Ovary (tissue), 9 donors: ENCODE data around the gene PQBP1. TPM values are rescaled to one million over a fixed set of nuclear protein-coding genes. Genes with fewer than 3 reads are reported as not detected.

Source experiments
- DNase-seq, 5 donors: peaks; one replicate each; pipeline ENCODE4 v3.0.0-alpha.2; 2019 to 2020
- H3K27ac ChIP-seq, 2 donors: fragments of 200-600 bp; one replicate each; pipeline versions ENCODE4 v1.5.1 to v1.8.0; 2019 to 2022
- H3K27me3 ChIP-seq: fragments of 200-600 bp; one replicate; pipeline ENCODE4 v1.8.0; 2022
- H3K36me3 ChIP-seq: fragments of 200-600 bp; sonication (generic); one replicate; pipeline ENCODE4 v1.5.1; 2019
- H3K4me1 ChIP-seq: one replicate; pipeline ENCODE4 v1.8.1; 2013; ENCODE audit warnings: mild to moderate bottlenecking, moderate library complexity; ENCODE audit not compliant: insufficient read depth
- H3K4me3 ChIP-seq: fragments of 200-600 bp; sonication (generic); one replicate; pipeline ENCODE4 v1.5.1; 2017
- H3K9me3 ChIP-seq, 2 donors: fragments of 200-600 bp in 1 of 2; sonication (generic) in 1 of 2; one replicate each; pipeline versions ENCODE4 v1.5.1 to v1.8.1; 2013 to 2019; ENCODE audit warnings: mild to moderate bottlenecking in 1 of 2, moderate library complexity in 1 of 2
- EP300 ChIP-seq: sonication (generic); formaldehyde crosslinking; IDR thresholded peaks from one replicate; pipeline ENCODE4 v1.6.1; 2017; ENCODE audit warnings: antibody characterized with exemption
- POLR2A ChIP-seq: fragments of 450-650 bp; IDR thresholded peaks from one replicate; pipeline ENCODE4 v1.6.1; 2017; ENCODE audit warnings: antibody characterized with exemption, mild to moderate bottlenecking, moderate library complexity
- WGBS, 3 donors: extraction: QIAGEN DNeasy Blood & Tissue Kit in 1 of 3; methylation state at CpG; one replicate each; pipeline versions ENCODE4 v1.1.5 to v1.1.7; 2013 to 2017; 5-methylcytosine and 5-hydroxymethylcytosine counted together
- intact Hi-C, 4 donors: fragments of 100-400 bp; cut with DNase I; formaldehyde crosslinking; loops; one replicate each; pipeline versions ENCODE4 v1.11.0 to v1.15.1; 2022 to 2023
- polyA plus RNA-seq, 2 donors: library from polyadenylated mRNA; stranded (reverse); fragments of 200-250 nt in 1 of 2; fragments of 350-450 nt in 1 of 2; fragmentation: Illumina TruSeq in 1 of 2; extraction: RNeasy Lipid Tissue Mini Kit (QIAGEN cat#74804) in 1 of 2; gene quantifications; one replicate each; pipeline ENCODE4 v1.2.3, GENCODE V29; 2013 to 2014
- total RNA-seq, 7 donors: library from RNA; depleted of rRNA in 2 of 7; stranded (reverse); fragments of >200 nt in 2 of 7; fragmentation: NEBNext Ultra II Directional in 3 of 7; extraction: Animal tissue kit (Norgen Biotek cat#: 25700) in 3 of 7; gene quantifications; one replicate each; pipeline versions ENCODE4 v1.1.0 to v1.2.4, GENCODE V29; 2016 to 2023
- TF ChIP-seq, protein P1 (sequence below), 3 donors: fragments of 450-650 bp in 2 of 3; fragments of 200-600 bp in 1 of 3; IDR thresholded peaks; one replicate each; pipeline versions ENCODE4 v1.5.1 to v1.8.0; 2016 to 2022; ENCODE audit warnings: antibody characterized with exemption in 3 of 3, mild to moderate bottlenecking in 1 of 3
- donor health status: DM: no; HTN: no; CAD: no; lungs with moderate emphysema.
- donor health status: DM: no; HTN: no; CAD: no.
- donor health status: Bipolar disorder and iron deficiency.
- donor health status: DM: yes; HTN: yes; CAD: no.
- donor health status: DM: no; HTN: no; CAD: no.
- donor health status: DM: yes; HTN: yes; CAD: no.

Gene PQBP1
- total and polyA plus RNA-seq, 9 donors, result 71.2 to 149 (median 105) TPM

DNA sequence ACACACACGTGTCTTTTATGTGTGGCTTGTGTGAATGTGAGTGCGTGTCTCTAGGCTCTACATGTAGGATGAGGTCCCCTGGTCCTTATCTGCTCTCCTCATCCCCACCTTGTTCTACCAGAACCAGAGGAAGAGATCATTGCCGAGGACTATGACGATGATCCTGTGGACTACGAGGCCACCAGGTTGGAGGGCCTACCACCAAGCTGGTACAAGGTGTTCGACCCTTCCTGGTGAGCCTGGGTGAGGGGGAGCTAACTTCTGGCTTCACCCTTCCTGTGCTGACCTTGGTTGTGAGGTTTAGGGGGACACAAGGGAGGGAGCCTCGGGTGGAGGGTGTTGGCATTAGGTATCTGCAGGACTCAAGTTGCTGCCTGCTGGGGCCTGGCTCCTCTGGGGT, 3.3 kb downstream of the PQBP1 start:
- no peak overlapping the region for H3K4me3 ChIP-seq
- peaks cover 3% of the 10 kb centered on the region for H3K4me1 ChIP-seq
- 68 to 80% (median 71%) methylated on average over 7 of the region's 7 CpGs for WGBS, 3 donors
- no peak for DNase-seq
- intact Hi-C loops, result no loop called here
- H3K27me3 ChIP-seq, result no peaks in the 10 kb centered on the region
- no peaks in the 10 kb centered on the region for H3K9me3 ChIP-seq
- TF ChIP-seq POLR2A (no peak), EP300 (no peak)
- TF ChIP-seq, protein P1, sequence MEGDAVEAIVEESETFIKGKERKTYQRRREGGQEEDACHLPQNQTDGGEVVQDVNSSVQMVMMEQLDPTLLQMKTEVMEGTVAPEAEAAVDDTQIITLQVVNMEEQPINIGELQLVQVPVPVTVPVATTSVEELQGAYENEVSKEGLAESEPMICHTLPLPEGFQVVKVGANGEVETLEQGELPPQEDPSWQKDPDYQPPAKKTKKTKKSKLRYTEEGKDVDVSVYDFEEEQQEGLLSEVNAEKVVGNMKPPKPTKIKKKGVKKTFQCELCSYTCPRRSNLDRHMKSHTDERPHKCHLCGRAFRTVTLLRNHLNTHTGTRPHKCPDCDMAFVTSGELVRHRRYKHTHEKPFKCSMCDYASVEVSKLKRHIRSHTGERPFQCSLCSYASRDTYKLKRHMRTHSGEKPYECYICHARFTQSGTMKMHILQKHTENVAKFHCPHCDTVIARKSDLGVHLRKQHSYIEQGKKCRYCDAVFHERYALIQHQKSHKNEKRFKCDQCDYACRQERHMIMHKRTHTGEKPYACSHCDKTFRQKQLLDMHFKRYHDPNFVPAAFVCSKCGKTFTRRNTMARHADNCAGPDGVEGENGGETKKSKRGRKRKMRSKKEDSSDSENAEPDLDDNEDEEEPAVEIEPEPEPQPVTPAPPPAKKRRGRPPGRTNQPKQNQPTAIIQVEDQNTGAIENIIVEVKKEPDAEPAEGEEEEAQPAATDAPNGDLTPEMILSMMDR (IDR thresholded peaks at IDR 0.05), result no peak
- H3K27ac ChIP-seq, result no peak overlapping the region
- H3K36me3 ChIP-seq, result no peaks in the 10 kb centered on the region

GRCh38 chrX:48902135-48902534, 4.4 kb downstream of the PQBP1 start:
- TF ChIP-seq, protein P1 (IDR thresholded peaks at IDR 0.05), result no peak
- TF ChIP-seq EP300 (no peak), POLR2A (no peak)
- no peaks in the 10 kb centered on the region for H3K27me3 ChIP-seq
- intact Hi-C loops, result no loop called here
- no peaks in the 10 kb centered on the region for H3K9me3 ChIP-seq
- H3K36me3 ChIP-seq, result no peaks in the 10 kb centered on the region
- no peak overlapping the region for H3K4me3 ChIP-seq
- 87 to 89% (median 88%) methylated on average over 20 of the region's 20 CpGs for WGBS, 3 donors
- H3K4me1 ChIP-seq, result no peaks in the 10 kb centered on the region
- DNase-seq, result no peak
- H3K27ac ChIP-seq, result no peak overlapping the region

DNA sequence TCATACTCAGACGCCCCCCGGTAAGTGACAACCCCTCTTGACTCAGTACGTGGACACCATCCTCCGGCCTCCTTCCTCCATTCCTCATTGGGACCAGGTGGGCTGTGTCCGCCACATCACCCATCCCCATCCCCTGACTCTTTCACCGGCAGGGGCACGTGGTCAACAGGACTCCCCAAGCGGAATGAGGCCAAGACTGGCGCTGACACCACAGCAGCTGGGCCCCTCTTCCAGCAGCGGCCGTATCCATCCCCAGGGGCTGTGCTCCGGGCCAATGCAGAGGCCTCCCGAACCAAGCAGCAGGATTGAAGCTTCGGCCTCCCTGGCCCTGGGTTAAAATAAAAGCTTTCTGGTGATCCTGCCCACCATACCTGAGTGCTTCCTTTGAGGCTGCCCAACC, 5.0 kb downstream of the PQBP1 start:
- no peak overlapping the region for H3K4me3 ChIP-seq
- no peaks in the 10 kb centered on the region for H3K36me3 ChIP-seq
- no peaks in the 10 kb centered on the region for H3K27me3 ChIP-seq
- TF ChIP-seq EP300 (no peak), POLR2A (no peak)
- TF ChIP-seq, protein P1 (IDR thresholded peaks at IDR 0.05), result no peak
- H3K9me3 ChIP-seq, result no peaks in the 10 kb centered on the region
- 77 to 83% (median 81%) methylated on average over 14 of the region's 14 CpGs for WGBS, 3 donors
- H3K27ac ChIP-seq, result no peak overlapping the region
- DNase-seq, result no peak
- H3K4me1 ChIP-seq, result no peaks in the 10 kb centered on the region
- intact Hi-C loops, result no loop called here

DNA sequence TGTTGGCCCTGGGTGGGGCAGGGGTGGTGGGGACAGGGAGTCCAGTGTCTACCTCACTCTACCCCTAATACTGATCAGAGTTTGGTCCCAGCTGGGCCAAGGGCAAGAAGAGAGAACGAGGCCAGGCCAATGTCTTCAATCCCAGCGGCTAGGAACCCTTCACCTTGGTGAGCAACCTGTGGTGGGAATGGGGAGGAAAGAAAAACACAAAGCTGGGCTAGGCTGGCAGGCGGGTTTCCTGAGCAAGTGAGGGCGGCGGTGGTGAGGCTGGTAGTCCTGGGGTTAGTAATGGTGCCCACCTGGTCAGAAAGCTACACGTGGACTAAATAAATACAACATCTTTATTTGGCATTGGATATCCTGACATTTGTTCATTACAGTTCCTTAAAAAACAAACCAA, 5.6 kb downstream of the PQBP1 start:
- H3K27me3 ChIP-seq, result no peaks in the 10 kb centered on the region
- no peaks in the 10 kb centered on the region for H3K36me3 ChIP-seq
- no peaks in the 10 kb centered on the region for H3K4me1 ChIP-seq
- DNase-seq, result no peak
- no peak overlapping the region for H3K27ac ChIP-seq
- 71 to 78% (median 78%) methylated on average over 6 of the region's 6 CpGs for WGBS, 3 donors
- H3K9me3 ChIP-seq, result no peaks in the 10 kb centered on the region
- intact Hi-C loops, result no loop called here
- no peak overlapping the region for H3K4me3 ChIP-seq
- no peak for TF ChIP-seq POLR2A
- no peak for TF ChIP-seq EP300
- TF ChIP-seq, protein P1 (IDR thresholded peaks at IDR 0.05), result no peak

DNA sequence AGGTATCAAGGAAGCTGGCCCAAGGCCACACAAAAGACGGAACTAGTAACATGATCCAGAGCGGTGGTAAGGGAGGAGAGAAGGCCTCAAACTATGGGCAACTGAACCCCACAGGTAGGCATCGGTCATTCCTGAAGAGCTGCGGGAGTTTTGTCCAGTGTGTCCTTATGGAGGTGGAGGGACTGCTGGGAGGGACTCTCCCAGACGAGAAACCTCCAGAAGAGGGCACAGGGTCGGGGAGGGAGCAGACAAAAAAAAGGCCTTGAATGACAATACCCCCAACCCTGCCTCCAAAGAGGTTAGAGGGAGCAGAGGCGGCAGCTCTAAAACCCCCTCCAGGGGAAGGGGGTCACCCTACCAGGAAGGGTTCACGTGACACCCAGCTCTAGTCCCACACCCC, 6.5 kb downstream of the PQBP1 start:
- Histone ChIP-seq H3K4me3 (no peak overlapping the region), H3K4me1 (no peaks in the 10 kb centered on the region), H3K27ac (no peak overlapping the region), H3K9me3 (no peaks in the 10 kb centered on the region), H3K27me3 (no peaks in the 10 kb centered on the region), H3K36me3 (no peaks in the 10 kb centered on the region)
- intact Hi-C loops, result no loop called here
- DNase-seq, result no peak
- 69 to 78% (median 75%) methylated on average over 8 of the region's 8 CpGs for WGBS, 3 donors
- TF ChIP-seq EP300 (no peak), POLR2A (no peak)
- TF ChIP-seq, protein P1 (IDR thresholded peaks at IDR 0.05), result no peak
